H1 (cell line): Measurements from ENCODE around the gene ZSCAN5A. TPM values are rescaled to one million over a fixed set of nuclear protein-coding genes. Genes with fewer than 3 reads are reported as not detected.

ENCODE experiments used
- CTCF ChIA-PET: fragments of 300-600 bp; sonication (Branson Sonifier 250); formaldehyde crosslinking; loops from one replicate; lab custom pipeline; 2021; ENCODE audit not compliant: partially characterized antibody; lab: Charles Lee
- POLR2A ChIA-PET: fragments of 300-600 bp; sonication (Branson Sonifier 250); formaldehyde crosslinking; loops from one replicate; lab custom pipeline; 2021; ENCODE audit warnings: inconsistent platforms; ENCODE audit not compliant: partially characterized antibody; lab: Charles Lee
- DNase-seq, 2 experiments: peaks; one replicate each; pipeline versions ENCODE4 v3.0.0 to v3.0.0-alpha.2; 2010 to 2022; ENCODE audit warnings: low spot score in 2 of 2, low read depth in 1 of 2, mixed read lengths in 1 of 2
- FAIRE-seq: peaks from 2 replicates; lab custom pipeline; 2011; peaks lifted over from hg19 to GRCh38; lab: Jason Lieb, UNC
- H2AFZ ChIP-seq: 2 replicates; pipeline ENCODE4 v1.8.1; 2012; ENCODE audit warnings: low read length, inconsistent platforms
- H2AK5ac ChIP-seq: 2 replicates; pipeline ENCODE4 v1.6.1; 2013; ENCODE audit warnings: low read depth, low read length
- H2BK120ac ChIP-seq: replicated peaks from 2 replicates; pipeline ENCODE3; 2013; ENCODE audit warnings: low read depth, low read length, inconsistent platforms
- H2BK12ac ChIP-seq: 2 replicates; pipeline ENCODE4 v1.6.1; 2013; ENCODE audit warnings: low read depth, low read length
- H2BK15ac ChIP-seq: 2 replicates; pipeline ENCODE4 v1.6.1; 2013; ENCODE audit warnings: low read length
- H2BK20ac ChIP-seq: 2 replicates; pipeline ENCODE4 v1.6.1; 2013; ENCODE audit warnings: low read length
- H2BK5ac ChIP-seq: 2 replicates; pipeline ENCODE4 v1.6.1; 2013; ENCODE audit warnings: low read depth, low read length
- H3K14ac ChIP-seq: 2 replicates; pipeline ENCODE4 v1.6.1; 2013; ENCODE audit warnings: inconsistent platforms; ENCODE audit not compliant: insufficient read length
- H3K18ac ChIP-seq: 2 replicates; pipeline ENCODE4 v1.6.1; 2013; ENCODE audit warnings: low read length; ENCODE audit errors: extremely low read depth
- H3K23ac ChIP-seq: 2 replicates; pipeline ENCODE4 v1.6.1; 2013; ENCODE audit warnings: inconsistent platforms; ENCODE audit not compliant: insufficient read length
- H3K23me2 ChIP-seq: 2 replicates; pipeline ENCODE4 v1.6.1; 2013; ENCODE audit warnings: low read depth, low read length
- H3K27ac ChIP-seq: 2 replicates; pipeline ENCODE4 v1.6.1; 2011; ENCODE audit warnings: low read depth, low read length, inconsistent platforms
- H3K27me3 ChIP-seq, 4 experiments: replicated peaks in 1 of 4; 1 replicate in 1 of 4; 2 replicates in 3 of 4; pipeline versions ENCODE4 v1.6.1 to v1.8.1; 2011 to 2013; ENCODE audit warnings: low read length in 3 of 4, mild to moderate bottlenecking in 3 of 4, inconsistent platforms in 2 of 4, mixed read lengths in 2 of 4, moderate library complexity in 1 of 4; ENCODE audit not compliant: control insufficient read depth in 3 of 4, insufficient read depth in 3 of 4; ENCODE audit errors: extremely low read depth in 1 of 4
- H3K36me3 ChIP-seq, 4 experiments: 2 replicates each; pipeline versions ENCODE4 v1.6.1 to v1.8.1; 2011 to 2013; ENCODE audit warnings: mild to moderate bottlenecking in 4 of 4, low read length in 3 of 4, moderate library complexity in 2 of 4, control low read depth in 1 of 4, inconsistent platforms in 1 of 4; ENCODE audit not compliant: insufficient read depth in 4 of 4, control insufficient read depth in 2 of 4
- H3K4ac ChIP-seq: replicated peaks from 2 replicates; pipeline ENCODE3; 2013; ENCODE audit warnings: low read length, low read depth, mixed read lengths, inconsistent platforms; ENCODE audit not compliant: insufficient read length
- H3K4me1 ChIP-seq, 4 experiments: replicated peaks in 1 of 4; 1 replicate in 1 of 4; 2 replicates in 3 of 4; pipeline versions ENCODE4 v1.6.1 to v1.8.1; 2011 to 2013; ENCODE audit warnings: low read length in 3 of 4, inconsistent platforms in 2 of 4, mixed read lengths in 1 of 4; ENCODE audit not compliant: insufficient read depth in 4 of 4, control insufficient read depth in 3 of 4
- H3K4me2 ChIP-seq, 2 experiments: 2 replicates each; pipeline versions ENCODE4 v1.6.1 to v1.8.1; 2011 to 2013; ENCODE audit warnings: low read depth in 2 of 2, low read length in 2 of 2, control low read depth in 1 of 2, inconsistent platforms in 1 of 2, mild to moderate bottlenecking in 1 of 2; ENCODE audit not compliant: insufficient read depth in 1 of 2
- H3K4me3 ChIP-seq, 4 experiments: fragments of 200-600, 300-600 bp in 1 of 4; sonication (generic), shearing (Covaris generic), sonication (Bioruptor Twin) in 1 of 4; 2 replicates each; pipeline versions ENCODE4 v1.5.1 to v1.8.1; 2011 to 2016; ENCODE audit warnings: low read length in 4 of 4, low read depth in 3 of 4, control low read depth in 2 of 4, inconsistent platforms in 2 of 4, mild to moderate bottlenecking in 2 of 4, mixed read lengths in 1 of 4, moderate library complexity in 1 of 4; ENCODE audit not compliant: insufficient read depth in 2 of 4; ENCODE audit errors: extremely low read depth in 1 of 4
- H3K56ac ChIP-seq: replicated peaks from 2 replicates; pipeline ENCODE3; 2013; ENCODE audit warnings: low read depth, mild to moderate bottlenecking, mixed read lengths, low read length, inconsistent platforms; ENCODE audit not compliant: insufficient read length
- H3K79me1 ChIP-seq: 2 replicates; pipeline ENCODE4 v1.6.1; 2013; ENCODE audit warnings: low read depth, low read length, control low read depth
- H3K79me2 ChIP-seq, 2 experiments: 2 replicates each; pipeline versions ENCODE4 v1.6.1 to v1.8.1; 2012 to 2013; ENCODE audit warnings: low read length in 2 of 2, mild to moderate bottlenecking in 2 of 2, inconsistent platforms in 1 of 2; ENCODE audit not compliant: insufficient read depth in 2 of 2, control insufficient read depth in 1 of 2
- H3K9ac ChIP-seq, 4 experiments: replicated peaks in 1 of 4; 1 replicate in 1 of 4; 2 replicates in 3 of 4; pipeline versions ENCODE4 v1.6.1 to v1.8.1; 2011 to 2013; ENCODE audit warnings: low read depth in 3 of 4, low read length in 3 of 4, control low read depth in 2 of 4, mild to moderate bottlenecking in 2 of 4, moderate library complexity in 2 of 4, inconsistent platforms in 1 of 4; ENCODE audit errors: extremely low read depth in 1 of 4
- H3K9me3 ChIP-seq, 2 experiments: 2 replicates each; pipeline versions ENCODE4 v1.6.1 to v1.8.1; 2012 to 2013; ENCODE audit warnings: mild to moderate bottlenecking in 2 of 2, moderate library complexity in 2 of 2, control low read depth in 1 of 2, inconsistent platforms in 1 of 2, low read depth in 1 of 2, low read length in 1 of 2, mixed read lengths in 1 of 2; ENCODE audit not compliant: insufficient read depth in 2 of 2
- H4K20me1 ChIP-seq, 2 experiments: replicated peaks in 1 of 2; 2 replicates each; pipeline versions ENCODE3 to v1.8.1; 2011 to 2013; ENCODE audit warnings: inconsistent platforms in 2 of 2, low read length in 2 of 2, mild to moderate bottlenecking in 1 of 2; ENCODE audit not compliant: insufficient read depth in 2 of 2, control insufficient read depth in 1 of 2
- H4K5ac ChIP-seq: 2 replicates; pipeline ENCODE4 v1.6.1; 2013; ENCODE audit warnings: low read length, low read depth, mixed read lengths, inconsistent platforms; ENCODE audit not compliant: insufficient read length
- H4K8ac ChIP-seq: 2 replicates; pipeline ENCODE4 v1.8.0; 2013; ENCODE audit warnings: mild to moderate bottlenecking, moderate library complexity, low read length, inconsistent platforms; ENCODE audit not compliant: insufficient read depth; ENCODE audit errors: extremely low read depth
- H4K91ac ChIP-seq: replicated peaks from 2 replicates; pipeline ENCODE3; 2013; ENCODE audit warnings: low read length, mixed read lengths, inconsistent platforms; ENCODE audit not compliant: insufficient read length
- CHD2 ChIP-seq: IDR thresholded peaks from 2 replicates; pipeline ENCODE4 v1.6.1; 2012; ENCODE audit warnings: low read length, improper control_type of control experiment
- KDM4A ChIP-seq: IDR thresholded peaks from one replicate; pipeline ENCODE4 v1.7.1; 2012; ENCODE audit warnings: low read depth, mild to moderate bottlenecking, moderate library complexity, low read length, inconsistent platforms; ENCODE audit not compliant: severe bottlenecking
- RAD21 ChIP-seq, 2 experiments: IDR thresholded peaks in 1 of 2; conservative IDR thresholded peaks in 1 of 2; 2 replicates each; pipeline ENCODE4 v1.6.1; 2011; ENCODE audit warnings: low read depth in 2 of 2, low read length in 2 of 2, improper control_type of control experiment in 1 of 2, inconsistent platforms in 1 of 2, mild to moderate bottlenecking in 1 of 2, moderate library complexity in 1 of 2
- RFX5 ChIP-seq: IDR thresholded peaks from 2 replicates; pipeline ENCODE4 v1.6.1; 2011; ENCODE audit warnings: low read depth, low read length, improper control_type of control experiment, borderline replicate concordance
- WGBS, 2 experiments: shearing (Covaris generic) in 1 of 2; methylation state at CpG; one replicate each; pipeline versions ENCODE4 v1.1.6 to v1.1.7; 2013 to 2015; ENCODE audit warnings: low lambda C conversion rate in 2 of 2, mixed read lengths in 2 of 2, inconsistent platforms in 1 of 2, low coverage in 1 of 2, missing lambda C conversion rate in 1 of 2; ENCODE audit not compliant: insufficient replicate concordance in 2 of 2, insufficient coverage in 1 of 2, insufficient read length in 1 of 2; ENCODE audit errors: extremely low coverage in 1 of 2, missing lambda C conversion rate in 1 of 2; 5-methylcytosine and 5-hydroxymethylcytosine counted together
- polyA plus RNA-seq, 7 experiments: library from polyadenylated mRNA; depleted of rRNA in 3 of 7; stranded (reverse) in 5 of 7; unstranded in 2 of 7; fragments of >200 nt in 5 of 7; fragments of 200-250 nt in 2 of 7; gene quantifications; 1 replicate in 5 of 7; 2 replicates in 1 of 7; 4 replicates in 1 of 7; pipeline versions ENCODE4 v1.2.1 to v1.2.3, GENCODE V29; 2011 to 2013; ENCODE audit warnings: missing spikeins in 2 of 7, mixed read lengths in 2 of 7
- total RNA-seq: library from RNA; stranded (reverse); fragmentation: NEBNext Ultra II Directional; extraction: Animal tissue kit (Norgen Biotek cat#: 25700); gene quantifications from 2 replicates; pipeline ENCODE4 v1.2.1, GENCODE V29; 2021

Gene ZSCAN5A
- total and polyA plus RNA-seq, 2 of the 8 experiments (the other 6 are each of a cell fraction or from before 2014, with no cell fraction given), result 8.6 to 11.0 TPM

- no peak overlapping the region for H3K27ac ChIP-seq
- no peak overlapping the region for H3K23ac ChIP-seq
- no peak overlapping the region for H2BK20ac ChIP-seq
- no peak overlapping the region for H3K4ac ChIP-seq
- H2AK5ac ChIP-seq, result no peak overlapping the region
- H3K18ac ChIP-seq, result no peak overlapping the region
- ChIA-PET CTCF (interaction anchor here (1.5 kb wide), 1 partner anchor 16 kb away, joined by 4 read pairs; no protein-coding TSS in a partner anchor), POLR2A (interaction anchor here (1.6 kb wide), 1 partner anchor 11 kb away, joined by 3 read pairs; no protein-coding TSS in a partner anchor)
- TF ChIP-seq CHD2, result no peak
- TF ChIP-seq RFX5, result no peak
- TF ChIP-seq KDM4A, result no peak
- no peak for TF ChIP-seq RAD21 (IDR thresholded peaks at IDR 0.05 in 1 of 2, conservative IDR thresholded peaks at IDR 0.05 in 1 of 2; ENCODE audit: low read depth in 2 of 2, low read length in 2 of 2)
- no peak overlapping the region for H4K91ac ChIP-seq
- H2BK15ac ChIP-seq, result no peak overlapping the region
- no peaks in the 10 kb centered on the region for H3K79me1 ChIP-seq
- H3K56ac ChIP-seq, result no peak overlapping the region
- no peak overlapping the region for H3K4me2 ChIP-seq
- no peak overlapping the region for H2AFZ ChIP-seq
- peaks cover 0 to 2% (median 0%) of the 10 kb centered on the region in 4 experiments; a peak in 1 of 7 replicates for H3K27me3 ChIP-seq
- WGBS, 2 experiments, result 90% methylated on average over 3 of the region's 3 CpGs; no CpG with 5 or more reads in 1 of the 2 experiments
- H3K9me3 ChIP-seq, result no peaks in the 10 kb centered on the region; a peak in 1 of 4 replicates
- no peaks in the 10 kb centered on the region for H3K4me1 ChIP-seq
- H2BK5ac ChIP-seq, result no peak overlapping the region
- no peak overlapping the region for H3K14ac ChIP-seq
- H4K20me1 ChIP-seq, result no peaks in the 10 kb centered on the region
- H2BK12ac ChIP-seq, result no peak overlapping the region
- no peaks in the 10 kb centered on the region for H3K79me2 ChIP-seq
- no peak for FAIRE-seq
- H4K5ac ChIP-seq, result no peak overlapping the region
- H3K4me3 ChIP-seq, result no peak overlapping the region
- no peaks in the 10 kb centered on the region for H3K36me3 ChIP-seq
- no peaks in the 10 kb centered on the region for H3K23me2 ChIP-seq
- no peak overlapping the region for H4K8ac ChIP-seq
- no peak overlapping the region for H3K9ac ChIP-seq
- no peak overlapping the region for H2BK120ac ChIP-seq
- DNase-seq, result no peak
Observed at GRCh38 chr19:56284746-56285145, 29.9 kb downstream of the ZSCAN5A start.
